GM19455 (cell line): ENCODE results near the gene ZNF761.
A peak's percentile ranks its signal among the peaks of the same experiment; 100 is the strongest.
"Not testable (repeated sequence)": the region's sequence is repeated elsewhere in the genome, so short reads cannot be mapped to it uniquely, and the experiment has no call there.

ENCODE experiments used
- ATAC-seq: cut with Tn5 transposase; IDR thresholded peaks from one replicate; pipeline ENCODE4 v1.9.1; 2021; ENCODE audit not compliant: unreplicated experiment

Gene ZNF761

GRCh38 chr19:53431399-53432087 is at the start of gene ZNF761:
TSS of gene ZNF761 (plus strand) at chr19:53431984. CDS start at chr19:53447269, 15,285 bp downstream.
- ATAC-seq = peak; percentile 95

GRCh38 chr19:53388168-53388567 is 43.6 kb upstream of the ZNF761 start:
- ATAC-seq = no peak

- ATAC-seq = no peak
Measured at GRCh38 chr19:53388904-53389303, 42.9 kb upstream of the ZNF761 start.

GRCh38 chr19:53389571-53389970 is 42.2 kb upstream of the ZNF761 start:
- ATAC-seq = no peak

- ATAC-seq = no peak
Measured at GRCh38 chr19:53389978-53390377, 41.8 kb upstream of the ZNF761 start.

GRCh38 chr19:53394522-53394973 is 37.2 kb upstream of the ZNF761 start:
- no peak for ATAC-seq

GRCh38 chr19:53394974-53395839 is 36.6 kb upstream of the ZNF761 start, which contains the start of gene ZNF765:
TSS of gene ZNF765 (plus strand) at chr19:53395149. CDS start at chr19:53398016, 2,867 bp downstream.
- peak; percentile 86 for ATAC-seq

GRCh38 chr19:53395840-53396524 is 35.8 kb upstream of the ZNF761 start:
- ATAC-seq = not testable (repeated sequence)

GRCh38 chr19:53396525-53396868 is 35.3 kb upstream of the ZNF761 start:
- ATAC-seq = no peak

- ATAC-seq = not testable (repeated sequence)
Measured at GRCh38 chr19:53397918-53398317, 33.9 kb upstream of the ZNF761 start.

GRCh38 chr19:53409505-53410204 is 22.1 kb upstream of the ZNF761 start:
- ATAC-seq = no peak

- ATAC-seq = not testable (repeated sequence)
Measured at GRCh38 chr19:53420520-53421315, 11.1 kb upstream of the ZNF761 start.

- ATAC-seq = no peak
Measured at GRCh38 chr19:53422551-53422950, 9.2 kb upstream of the ZNF761 start.

GRCh38 chr19:53423074-53423473 is 8.7 kb upstream of the ZNF761 start:
- ATAC-seq = not testable (repeated sequence)

GRCh38 chr19:53423680-53424079 is 8.1 kb upstream of the ZNF761 start:
- ATAC-seq = not testable (repeated sequence)

GRCh38 chr19:53424968-53425597 is 6.7 kb upstream of the ZNF761 start:
- no peak for ATAC-seq

- ATAC-seq = peak; percentile 10
Measured at GRCh38 chr19:53432088-53432661, 391 bp downstream of the ZNF761 start.

- not testable (repeated sequence) for ATAC-seq
Measured at GRCh38 chr19:53443809-53444208, 12.0 kb downstream of the ZNF761 start.

GRCh38 chr19:53447196-53447595 is 15.4 kb downstream of the ZNF761 start:
- not testable (repeated sequence) for ATAC-seq
